ENCODE results near the gene AUTS2.
A peak's percentile ranks its signal among the peaks of the same experiment; 100 is the strongest.

The AUTS2 gene

DNA sequence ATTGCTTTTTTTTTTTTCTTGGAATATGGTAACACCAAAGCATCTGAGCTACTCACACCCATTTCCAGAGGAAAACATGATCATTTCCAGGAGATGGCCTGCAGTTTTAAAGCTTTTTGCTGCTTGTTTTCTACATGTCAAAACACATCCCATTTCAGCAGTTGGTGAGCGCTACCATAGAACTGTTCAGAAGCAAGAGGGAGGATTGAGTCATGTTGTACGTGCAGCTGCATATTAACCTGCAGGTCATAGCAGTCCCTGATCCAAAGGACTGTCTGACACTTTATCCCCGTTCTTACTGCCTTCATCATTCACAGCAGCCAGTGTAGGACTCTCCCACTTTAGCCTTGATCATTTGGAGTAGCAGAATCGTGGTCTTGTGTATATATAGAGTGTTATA, 124.6 kb downstream of the AUTS2 start:
- no peak overlapping the region for H3K4me3 ChIP-seq (ENCODE audit: low read length)
- DNase-seq (ENCODE audit: low read depth): no peak
- TF ChIP-seq, protein P1, sequence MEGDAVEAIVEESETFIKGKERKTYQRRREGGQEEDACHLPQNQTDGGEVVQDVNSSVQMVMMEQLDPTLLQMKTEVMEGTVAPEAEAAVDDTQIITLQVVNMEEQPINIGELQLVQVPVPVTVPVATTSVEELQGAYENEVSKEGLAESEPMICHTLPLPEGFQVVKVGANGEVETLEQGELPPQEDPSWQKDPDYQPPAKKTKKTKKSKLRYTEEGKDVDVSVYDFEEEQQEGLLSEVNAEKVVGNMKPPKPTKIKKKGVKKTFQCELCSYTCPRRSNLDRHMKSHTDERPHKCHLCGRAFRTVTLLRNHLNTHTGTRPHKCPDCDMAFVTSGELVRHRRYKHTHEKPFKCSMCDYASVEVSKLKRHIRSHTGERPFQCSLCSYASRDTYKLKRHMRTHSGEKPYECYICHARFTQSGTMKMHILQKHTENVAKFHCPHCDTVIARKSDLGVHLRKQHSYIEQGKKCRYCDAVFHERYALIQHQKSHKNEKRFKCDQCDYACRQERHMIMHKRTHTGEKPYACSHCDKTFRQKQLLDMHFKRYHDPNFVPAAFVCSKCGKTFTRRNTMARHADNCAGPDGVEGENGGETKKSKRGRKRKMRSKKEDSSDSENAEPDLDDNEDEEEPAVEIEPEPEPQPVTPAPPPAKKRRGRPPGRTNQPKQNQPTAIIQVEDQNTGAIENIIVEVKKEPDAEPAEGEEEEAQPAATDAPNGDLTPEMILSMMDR (conservative IDR thresholded peaks at IDR 0.05; ENCODE audit: low read depth, low read length): no peak

DNA sequence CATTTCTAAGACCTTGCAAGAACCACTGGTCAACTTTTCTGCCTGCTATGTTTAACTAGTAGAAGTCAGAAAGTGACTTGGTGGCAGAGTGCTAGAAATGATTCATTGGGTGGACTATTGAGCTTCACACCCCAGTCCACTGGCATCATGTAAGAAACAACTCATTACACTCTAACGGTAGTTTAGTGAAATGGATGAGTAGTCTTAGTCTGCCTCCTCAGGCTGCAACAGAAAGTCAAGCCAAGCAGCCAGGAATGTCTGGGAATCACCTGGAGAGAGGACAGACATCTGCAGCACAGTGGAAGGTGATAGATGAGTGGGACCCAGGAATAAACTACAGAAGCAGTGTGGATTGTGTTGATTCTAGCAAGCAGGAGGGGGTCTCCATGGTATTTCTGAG, 125.4 kb downstream of the AUTS2 start:
- TF ChIP-seq, protein P1 (conservative IDR thresholded peaks at IDR 0.05; ENCODE audit: low read depth, low read length): no peak
- no peak overlapping the region for H3K4me3 ChIP-seq (ENCODE audit: low read length)

GRCh38 chr7:69728304-69728703, 130.0 kb downstream of the AUTS2 start:
- no peak overlapping the region for H3K4me3 ChIP-seq (ENCODE audit: low read length)
- DNase-seq (ENCODE audit: low read depth): no peak
- TF ChIP-seq, protein P1 (conservative IDR thresholded peaks at IDR 0.05; ENCODE audit: low read depth, low read length): no peak

More for the DNA sequence above, 125.4 kb downstream of the AUTS2 start:
- DNase-seq (ENCODE audit: low read depth): no peak

- H3K4me3 ChIP-seq (ENCODE audit: low read length): no peak overlapping the region
- TF ChIP-seq, protein P1 (conservative IDR thresholded peaks at IDR 0.05; ENCODE audit: low read depth, low read length): no peak
- DNase-seq (ENCODE audit: low read depth): no peak
Measured at GRCh38 chr7:69732203-69732602, 133.9 kb downstream of the AUTS2 start.

DNA sequence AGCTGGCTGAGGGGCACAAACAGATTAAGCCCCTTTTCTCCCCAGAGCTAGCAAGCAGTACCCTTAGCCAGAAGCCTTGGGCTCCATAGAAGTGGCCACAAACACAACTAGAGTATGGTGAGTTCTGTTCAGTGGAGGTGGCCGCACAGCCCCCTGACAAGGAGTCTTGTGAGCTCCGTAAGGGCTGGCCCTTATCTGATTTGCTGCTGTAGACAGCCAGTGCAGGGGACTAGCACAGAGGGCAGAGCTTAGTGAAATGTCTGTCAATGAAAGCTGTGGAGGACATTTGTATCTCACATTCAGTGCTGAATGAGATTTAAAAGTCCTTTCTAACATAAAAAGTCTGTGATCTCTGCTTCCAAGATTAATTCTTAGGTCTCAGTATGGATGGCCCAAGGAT, 137.3 kb downstream of the AUTS2 start:
- TF ChIP-seq, protein P1 (conservative IDR thresholded peaks at IDR 0.05; ENCODE audit: low read depth, low read length): no peak
- no peak for DNase-seq (ENCODE audit: low read depth)
- H3K4me3 ChIP-seq (ENCODE audit: low read length): no peak overlapping the region

DNA sequence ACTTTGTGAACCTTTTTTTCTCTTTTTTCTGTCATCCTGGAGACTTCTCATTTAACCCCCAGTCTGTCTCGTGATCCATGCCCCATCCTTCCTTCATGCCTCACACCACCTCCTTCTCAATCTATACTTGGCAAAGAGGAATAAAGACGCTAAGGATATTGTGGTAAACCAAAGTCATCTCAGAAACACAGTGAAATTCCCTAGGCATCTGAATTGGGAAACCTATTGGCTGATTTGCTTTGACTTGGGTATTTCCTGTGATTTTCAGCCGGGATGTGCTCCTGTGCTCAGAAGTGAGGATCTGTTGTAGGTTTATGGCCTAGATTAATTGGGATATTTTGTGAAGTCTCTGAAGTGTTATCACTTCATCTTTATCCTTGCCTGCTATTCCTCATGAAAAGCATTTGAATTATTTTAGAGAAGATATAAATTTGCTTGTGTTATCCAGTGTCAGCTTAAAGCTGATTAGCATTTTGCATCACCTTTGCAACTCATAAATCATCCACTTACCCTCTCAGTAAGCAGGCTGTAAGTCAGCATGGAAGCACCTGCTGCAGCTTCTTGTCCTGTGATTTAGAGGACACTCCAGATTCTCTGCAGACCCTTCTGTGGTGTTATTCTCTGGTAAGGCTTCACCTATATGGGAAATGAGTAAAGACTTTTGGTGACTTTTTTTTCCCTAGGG, 138.0 kb downstream of the AUTS2 start:
- H3K4me3 ChIP-seq (ENCODE audit: low read length): no peak overlapping the region
- DNase-seq (ENCODE audit: low read depth): no peak
- TF ChIP-seq, protein P1 (conservative IDR thresholded peaks at IDR 0.05; ENCODE audit: low read depth, low read length): no peak

DNA sequence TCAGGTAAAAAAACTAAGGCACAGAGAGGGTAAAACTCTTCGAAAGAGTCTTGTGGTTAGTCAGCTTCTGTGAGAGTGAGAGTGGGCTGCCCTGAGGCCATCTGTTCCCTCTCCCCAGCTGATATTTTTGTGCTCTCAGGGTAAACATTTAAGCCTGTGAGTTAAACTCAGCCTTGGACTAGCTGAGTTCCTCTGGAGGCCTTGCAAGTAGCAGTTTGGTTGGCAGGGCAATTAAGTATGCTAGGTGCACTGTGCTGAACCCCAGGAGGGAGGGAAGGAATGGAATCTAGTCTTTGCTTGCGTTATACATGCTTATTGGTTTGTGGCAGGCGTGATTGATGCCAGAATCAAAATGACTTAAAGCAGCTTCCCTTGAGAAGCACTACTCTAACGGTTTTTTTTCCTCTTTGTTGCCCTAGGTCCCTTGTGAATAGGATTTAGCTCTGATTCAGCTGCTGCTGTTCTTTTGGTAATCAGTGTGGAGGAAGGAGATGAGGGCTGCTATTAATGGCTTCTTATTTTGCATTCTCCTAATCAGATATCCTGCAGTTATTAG, 140.2 kb downstream of the AUTS2 start:
- DNase-seq (ENCODE audit: low read depth): peak; percentile 96
- TF ChIP-seq, protein P1 (conservative IDR thresholded peaks at IDR 0.05; ENCODE audit: low read depth, low read length): no peak
- H3K4me3 ChIP-seq (ENCODE audit: low read length): no peak overlapping the region
